Ovary (tissue), 9 donors: ENCODE data around the gene FAM20C. TPM values are rescaled to one million over a fixed set of nuclear protein-coding genes. Genes with fewer than 3 reads are reported as not detected.
A peak's percentile ranks its signal among the peaks of the same experiment; 100 is the strongest.

Source experiments
- DNase-seq, 5 donors: peaks; one replicate each; pipeline ENCODE4 v3.0.0-alpha.2; 2019 to 2020
- H3K27ac ChIP-seq, 2 donors: fragments of 200-600 bp; one replicate each; pipeline versions ENCODE4 v1.5.1 to v1.8.0; 2019 to 2022
- H3K27me3 ChIP-seq: fragments of 200-600 bp; one replicate; pipeline ENCODE4 v1.8.0; 2022
- H3K36me3 ChIP-seq: fragments of 200-600 bp; sonication (generic); one replicate; pipeline ENCODE4 v1.5.1; 2019
- H3K4me1 ChIP-seq: one replicate; pipeline ENCODE4 v1.8.1; 2013; ENCODE audit warnings: mild to moderate bottlenecking, moderate library complexity; ENCODE audit not compliant: insufficient read depth
- H3K4me3 ChIP-seq: fragments of 200-600 bp; sonication (generic); one replicate; pipeline ENCODE4 v1.5.1; 2017
- H3K9me3 ChIP-seq, 2 donors: fragments of 200-600 bp in 1 of 2; sonication (generic) in 1 of 2; one replicate each; pipeline versions ENCODE4 v1.5.1 to v1.8.1; 2013 to 2019; ENCODE audit warnings: mild to moderate bottlenecking in 1 of 2, moderate library complexity in 1 of 2
- EP300 ChIP-seq: sonication (generic); formaldehyde crosslinking; IDR thresholded peaks from one replicate; pipeline ENCODE4 v1.6.1; 2017; ENCODE audit warnings: antibody characterized with exemption
- POLR2A ChIP-seq: fragments of 450-650 bp; IDR thresholded peaks from one replicate; pipeline ENCODE4 v1.6.1; 2017; ENCODE audit warnings: antibody characterized with exemption, mild to moderate bottlenecking, moderate library complexity
- WGBS, 3 donors: extraction: QIAGEN DNeasy Blood & Tissue Kit in 1 of 3; methylation state at CpG; one replicate each; pipeline versions ENCODE4 v1.1.5 to v1.1.7; 2013 to 2017; 5-methylcytosine and 5-hydroxymethylcytosine counted together
- intact Hi-C, 4 donors: fragments of 100-400 bp; cut with DNase I; formaldehyde crosslinking; loops; one replicate each; pipeline versions ENCODE4 v1.11.0 to v1.15.1; 2022 to 2023
- polyA plus RNA-seq, 2 donors: library from polyadenylated mRNA; stranded (reverse); fragments of 200-250 nt in 1 of 2; fragments of 350-450 nt in 1 of 2; fragmentation: Illumina TruSeq in 1 of 2; extraction: RNeasy Lipid Tissue Mini Kit (QIAGEN cat#74804) in 1 of 2; gene quantifications; one replicate each; pipeline ENCODE4 v1.2.3, GENCODE V29; 2013 to 2014
- total RNA-seq, 7 donors: library from RNA; depleted of rRNA in 2 of 7; stranded (reverse); fragments of >200 nt in 2 of 7; fragmentation: NEBNext Ultra II Directional in 3 of 7; extraction: Animal tissue kit (Norgen Biotek cat#: 25700) in 3 of 7; gene quantifications; one replicate each; pipeline versions ENCODE4 v1.1.0 to v1.2.4, GENCODE V29; 2016 to 2023
- TF ChIP-seq, protein P1 (sequence below), 3 donors: fragments of 450-650 bp in 2 of 3; fragments of 200-600 bp in 1 of 3; IDR thresholded peaks; one replicate each; pipeline versions ENCODE4 v1.5.1 to v1.8.0; 2016 to 2022; ENCODE audit warnings: antibody characterized with exemption in 3 of 3, mild to moderate bottlenecking in 1 of 3
- donor health status: DM: no; HTN: no; CAD: no; lungs with moderate emphysema.
- donor health status: DM: no; HTN: no; CAD: no.
- donor health status: Bipolar disorder and iron deficiency.
- donor health status: DM: yes; HTN: yes; CAD: no.
- donor health status: DM: no; HTN: no; CAD: no.
- donor health status: DM: yes; HTN: yes; CAD: no.

FAM20C gene
- total and polyA plus RNA-seq, 9 donors, result 6.2 to 80.4 (median 33.5) TPM

- H3K27me3 ChIP-seq, result no peaks in the 10 kb centered on the region
- intact Hi-C loops, result no loop called here
- H3K36me3 ChIP-seq, result no peaks in the 10 kb centered on the region
- 68 to 80% (median 71%) methylated on average over 21 of the region's 21 CpGs for WGBS, 3 donors
- no peak overlapping the region for H3K4me3 ChIP-seq
- H3K4me1 ChIP-seq, result no peaks in the 10 kb centered on the region
- H3K27ac ChIP-seq, result no peak overlapping the region
- DNase-seq, result peak in 1 of 5 donors; percentile 25
- H3K9me3 ChIP-seq, result no peaks in the 10 kb centered on the region
- TF ChIP-seq POLR2A, result no peak
- no peak for TF ChIP-seq EP300
- TF ChIP-seq, protein P1, sequence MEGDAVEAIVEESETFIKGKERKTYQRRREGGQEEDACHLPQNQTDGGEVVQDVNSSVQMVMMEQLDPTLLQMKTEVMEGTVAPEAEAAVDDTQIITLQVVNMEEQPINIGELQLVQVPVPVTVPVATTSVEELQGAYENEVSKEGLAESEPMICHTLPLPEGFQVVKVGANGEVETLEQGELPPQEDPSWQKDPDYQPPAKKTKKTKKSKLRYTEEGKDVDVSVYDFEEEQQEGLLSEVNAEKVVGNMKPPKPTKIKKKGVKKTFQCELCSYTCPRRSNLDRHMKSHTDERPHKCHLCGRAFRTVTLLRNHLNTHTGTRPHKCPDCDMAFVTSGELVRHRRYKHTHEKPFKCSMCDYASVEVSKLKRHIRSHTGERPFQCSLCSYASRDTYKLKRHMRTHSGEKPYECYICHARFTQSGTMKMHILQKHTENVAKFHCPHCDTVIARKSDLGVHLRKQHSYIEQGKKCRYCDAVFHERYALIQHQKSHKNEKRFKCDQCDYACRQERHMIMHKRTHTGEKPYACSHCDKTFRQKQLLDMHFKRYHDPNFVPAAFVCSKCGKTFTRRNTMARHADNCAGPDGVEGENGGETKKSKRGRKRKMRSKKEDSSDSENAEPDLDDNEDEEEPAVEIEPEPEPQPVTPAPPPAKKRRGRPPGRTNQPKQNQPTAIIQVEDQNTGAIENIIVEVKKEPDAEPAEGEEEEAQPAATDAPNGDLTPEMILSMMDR (IDR thresholded peaks at IDR 0.05), result no peak
Measured at GRCh38 chr7:162632-163297, 29.6 kb upstream of the FAM20C start.

- 87 to 88% (median 87%) methylated on average over 9 to 12 of the region's 12 CpGs for WGBS, 3 donors
- Histone ChIP-seq H3K27ac (no peak overlapping the region), H3K4me3 (no peak overlapping the region), H3K36me3 (no peaks in the 10 kb centered on the region), H3K27me3 (no peaks in the 10 kb centered on the region), H3K4me1 (no peaks in the 10 kb centered on the region), H3K9me3 (no peaks in the 10 kb centered on the region)
- intact Hi-C loops, result no loop called here
- TF ChIP-seq POLR2A, result no peak
- no peak for TF ChIP-seq EP300
- TF ChIP-seq, protein P1 (IDR thresholded peaks at IDR 0.05), result no peak
- DNase-seq, result peak in 1 of 5 donors; percentile 30
Measured at GRCh38 chr7:163298-163695, 29.1 kb upstream of the FAM20C start.

DNA sequence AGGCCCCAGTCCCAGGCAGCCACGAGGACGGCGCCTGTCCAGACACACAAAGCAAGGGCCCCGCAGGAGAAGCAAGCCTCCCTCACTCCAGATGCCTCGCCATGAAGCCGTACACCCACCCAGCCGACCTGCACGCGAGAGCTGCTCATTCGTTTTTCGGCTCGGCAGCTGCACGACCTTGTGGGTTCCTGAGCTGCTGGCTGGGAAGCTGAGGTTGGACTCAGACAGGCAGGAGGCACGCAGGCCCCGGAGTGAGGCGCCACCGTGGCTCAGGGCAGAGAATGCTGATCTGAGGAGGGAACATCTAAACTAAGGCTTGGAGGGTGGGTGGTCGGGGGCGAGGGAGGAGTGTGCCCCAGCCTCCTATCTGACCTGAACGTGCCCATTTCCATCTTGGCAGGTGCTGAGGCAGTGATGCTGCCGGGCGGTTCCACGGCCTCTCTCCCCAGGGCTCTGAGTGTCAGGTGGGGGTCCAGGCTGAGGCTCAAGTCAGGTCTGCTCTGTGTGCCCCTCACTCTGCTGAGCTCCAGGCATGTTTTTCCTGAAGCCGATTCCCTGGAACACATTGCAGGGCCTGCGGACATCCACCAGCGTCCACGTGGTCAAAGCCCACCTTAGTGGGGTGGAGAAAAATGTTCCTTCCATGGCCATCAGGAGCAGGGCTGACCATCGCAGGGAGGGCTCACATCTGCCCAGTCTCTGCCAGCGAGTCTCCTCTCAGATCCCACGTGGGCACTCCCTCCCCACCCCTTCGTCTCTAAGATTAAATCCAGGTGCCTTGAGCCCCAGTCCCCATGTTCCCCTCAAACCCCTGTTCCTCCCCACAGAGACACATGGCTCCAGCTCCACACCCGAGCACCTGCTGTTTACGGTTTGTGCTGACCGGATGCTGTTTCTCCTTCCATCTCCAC lies 28.1 kb upstream of the FAM20C start:
- Histone ChIP-seq H3K4me1 (no peaks in the 10 kb centered on the region), H3K9me3 (no peaks in the 10 kb centered on the region), H3K36me3 (no peaks in the 10 kb centered on the region), H3K4me3 (no peak overlapping the region), H3K27me3 (no peaks in the 10 kb centered on the region), H3K27ac (no peak overlapping the region)
- 55 to 67% (median 57%) methylated on average over 34 of the region's 34 CpGs for WGBS, 3 donors
- peak in 1 of 5 donors; percentile 27 for DNase-seq
- intact Hi-C loops, result no loop called here
- TF ChIP-seq POLR2A, result no peak
- no peak for TF ChIP-seq EP300
- TF ChIP-seq, protein P1 (IDR thresholded peaks at IDR 0.05), result no peak

GRCh38 chr7:164882-165660 lies 27.3 kb upstream of the FAM20C start:
- TF ChIP-seq, protein P1 (IDR thresholded peaks at IDR 0.05), result no peak
- TF ChIP-seq POLR2A (no peak), EP300 (no peak)
- no peaks in the 10 kb centered on the region for H3K36me3 ChIP-seq
- H3K4me1 ChIP-seq, result no peaks in the 10 kb centered on the region
- intact Hi-C loops, result no loop called here
- H3K4me3 ChIP-seq, result no peak overlapping the region
- no peak overlapping the region for H3K27ac ChIP-seq
- H3K9me3 ChIP-seq, result no peaks in the 10 kb centered on the region
- H3K27me3 ChIP-seq, result no peaks in the 10 kb centered on the region
- 81 to 89% (median 88%) methylated on average over 13 of the region's 13 CpGs for WGBS, 3 donors
- DNase-seq, result peak in 1 of 5 donors; percentile 24
